WTC11 (cell line): ENCODE results near the gene RSRC1. TPM values are rescaled to one million over a fixed set of nuclear protein-coding genes. Genes with fewer than 3 reads are reported as not detected.

Experiments
- ATAC-seq: fragments of 200-7000 bp; cut with Tn5 transposase; 2 replicates; pipeline ENCODE4 v1.10.0; 2021; ENCODE audit warnings: mild to moderate bottlenecking, moderate library complexity
- CTCF ChIA-PET: fragments of 300-600 bp; sonication (Branson Sonifier 250); formaldehyde crosslinking; loops from one replicate; lab custom pipeline; 2021; ENCODE audit warnings: antibody characterized with exemption; lab: Charles Lee
- POLR2A ChIA-PET: fragments of 350-600 bp; sonication (Branson Sonifier 250); formaldehyde crosslinking; loops from one replicate; lab custom pipeline; 2021; ENCODE audit warnings: antibody characterized with exemption; lab: Charles Lee
- DNase-seq: peaks from one replicate; pipeline ENCODE4 v3.0.0; 2021; ENCODE audit warnings: low spot score
- H3K27ac Mint-ChIP-seq: 2 replicates; pipeline ENCODE4 v1.8.0; 2021; ENCODE audit warnings: mixed read lengths
- H3K27me3 Mint-ChIP-seq: 2 replicates; pipeline ENCODE4 v1.8.0; 2021; ENCODE audit warnings: low read depth, mild to moderate bottlenecking, moderate library complexity, mixed read lengths
- H3K36me3 Mint-ChIP-seq: 2 replicates; pipeline ENCODE4 v1.8.0; 2021; ENCODE audit warnings: mixed read lengths
- H3K4me1 Mint-ChIP-seq: 2 replicates; pipeline ENCODE4 v1.8.0; 2022; ENCODE audit warnings: mixed read lengths
- H3K4me3 Mint-ChIP-seq: 2 replicates; pipeline ENCODE4 v1.8.0; 2021; ENCODE audit warnings: mild to moderate bottlenecking, moderate library complexity, mixed read lengths
- H3K9me3 Mint-ChIP-seq: 2 replicates; pipeline ENCODE4 v1.8.0; 2021; ENCODE audit warnings: mixed read lengths
- CBFB ChIP-seq: sonication (generic); formaldehyde crosslinking; IDR thresholded peaks from 2 replicates; pipeline ENCODE4 v1.8.1; 2022; ENCODE audit warnings: mild to moderate bottlenecking, low read depth, missing genetic modification reagents
- CREM ChIP-seq: sonication (generic); formaldehyde crosslinking; IDR thresholded peaks from 2 replicates; pipeline ENCODE4 v1.8.1; 2022; ENCODE audit warnings: mild to moderate bottlenecking, missing genetic modification reagents, moderate library complexity
- ETV6 ChIP-seq: sonication (generic); formaldehyde crosslinking; IDR thresholded peaks from 2 replicates; pipeline ENCODE4 v1.8.1; 2022; ENCODE audit warnings: mild to moderate bottlenecking, missing genetic modification reagents
- MXD4 ChIP-seq: fragments of 250-450 bp; sonication (Bioruptor Pico); IDR thresholded peaks from 2 replicates; pipeline ENCODE4 v1.8.0; 2021; ENCODE audit warnings: mild to moderate bottlenecking, moderate library complexity, borderline replicate concordance
- NFATC4 ChIP-seq: fragments of 250-450 bp; sonication (Bioruptor Pico); IDR thresholded peaks from 2 replicates; pipeline ENCODE4 v1.9.0; 2021; ENCODE audit warnings: mild to moderate bottlenecking
- NFYB ChIP-seq: sonication (generic); formaldehyde crosslinking; conservative IDR thresholded peaks from 2 replicates; pipeline ENCODE4 v1.8.0; 2022; ENCODE audit warnings: low read depth, missing genetic modification reagents
- NR1H2 ChIP-seq: sonication (generic); formaldehyde crosslinking; IDR thresholded peaks from 2 replicates; pipeline ENCODE4 v1.9.0; 2021; ENCODE audit warnings: mild to moderate bottlenecking, moderate library complexity, missing genetic modification reagents
- SOX15 ChIP-seq: fragments of 250-450 bp; sonication (Bioruptor Pico); IDR thresholded peaks from 2 replicates; pipeline ENCODE4 v1.9.0; 2021; ENCODE audit warnings: mild to moderate bottlenecking
- SP1 ChIP-seq: sonication (generic); formaldehyde crosslinking; conservative IDR thresholded peaks from 2 replicates; pipeline ENCODE4 v1.8.1; 2022; ENCODE audit warnings: missing genetic modification reagents
- TCF7 ChIP-seq: sonication (generic); formaldehyde crosslinking; IDR thresholded peaks from 2 replicates; pipeline ENCODE4 v1.8.0; 2022; ENCODE audit warnings: mild to moderate bottlenecking, low read depth, missing genetic modification reagents, moderate library complexity
- ZBTB21 ChIP-seq: sonication (generic); formaldehyde crosslinking; IDR thresholded peaks from 2 replicates; pipeline ENCODE4 v1.8.1; 2023; ENCODE audit warnings: mild to moderate bottlenecking, missing genetic modification reagents, borderline replicate concordance
- ZNF232 ChIP-seq: sonication (generic); formaldehyde crosslinking; IDR thresholded peaks from 2 replicates; pipeline ENCODE4 v1.8.0; 2022; ENCODE audit warnings: mild to moderate bottlenecking, missing genetic modification reagents
- ZNF396 ChIP-seq: fragments of 250-450 bp; sonication (Bioruptor Pico); IDR thresholded peaks from 2 replicates; pipeline ENCODE4 v1.8.0; 2021; ENCODE audit warnings: mild to moderate bottlenecking, moderate library complexity, borderline replicate concordance
- ZNF416 ChIP-seq: fragments of 250-450 bp; sonication (Bioruptor Pico); IDR thresholded peaks from 2 replicates; pipeline ENCODE4 v1.9.0; 2021; ENCODE audit warnings: mild to moderate bottlenecking, inconsistent platforms
- total RNA-seq: library from RNA; stranded (reverse); gene quantifications from 3 replicates; pipeline ENCODE4 v1.2.3, GENCODE V29; 2021
- TF ChIP-seq, protein P1 (sequence below): fragments of 250-450 bp; sonication (Bioruptor Pico); IDR thresholded peaks from 2 replicates; pipeline ENCODE4 v1.8.0; 2021; ENCODE audit warnings: mild to moderate bottlenecking
- TF ChIP-seq, protein P2 (sequence below): fragments of 250-450 bp; sonication (Bioruptor Pico); IDR thresholded peaks from 2 replicates; pipeline ENCODE4 v1.9.0; 2021; ENCODE audit warnings: mild to moderate bottlenecking, borderline replicate concordance
- TF ChIP-seq, protein P3 (sequence below): sonication (generic); formaldehyde crosslinking; IDR thresholded peaks from 2 replicates; pipeline ENCODE4 v1.8.1; 2023; ENCODE audit warnings: mild to moderate bottlenecking, missing genetic modification reagents, moderate library complexity
- TF ChIP-seq, protein P4 (sequence below): sonication (generic); formaldehyde crosslinking; IDR thresholded peaks from 2 replicates; pipeline ENCODE4 v1.8.0; 2022; ENCODE audit warnings: mild to moderate bottlenecking, missing genetic modification reagents
- TF ChIP-seq, protein P5 (sequence below): sonication (generic); formaldehyde crosslinking; IDR thresholded peaks from 2 replicates; pipeline ENCODE4 v1.8.0; 2023; ENCODE audit warnings: missing genetic modification reagents
- TF ChIP-seq, protein P6 (sequence below): sonication (generic); formaldehyde crosslinking; IDR thresholded peaks from 2 replicates; pipeline ENCODE4 v1.8.1; 2022; ENCODE audit warnings: mild to moderate bottlenecking, moderate library complexity, missing genetic modification reagents

Gene RSRC1
- total RNA-seq, 1 experiment from 2014 or later, result 21.3 TPM

DNA sequence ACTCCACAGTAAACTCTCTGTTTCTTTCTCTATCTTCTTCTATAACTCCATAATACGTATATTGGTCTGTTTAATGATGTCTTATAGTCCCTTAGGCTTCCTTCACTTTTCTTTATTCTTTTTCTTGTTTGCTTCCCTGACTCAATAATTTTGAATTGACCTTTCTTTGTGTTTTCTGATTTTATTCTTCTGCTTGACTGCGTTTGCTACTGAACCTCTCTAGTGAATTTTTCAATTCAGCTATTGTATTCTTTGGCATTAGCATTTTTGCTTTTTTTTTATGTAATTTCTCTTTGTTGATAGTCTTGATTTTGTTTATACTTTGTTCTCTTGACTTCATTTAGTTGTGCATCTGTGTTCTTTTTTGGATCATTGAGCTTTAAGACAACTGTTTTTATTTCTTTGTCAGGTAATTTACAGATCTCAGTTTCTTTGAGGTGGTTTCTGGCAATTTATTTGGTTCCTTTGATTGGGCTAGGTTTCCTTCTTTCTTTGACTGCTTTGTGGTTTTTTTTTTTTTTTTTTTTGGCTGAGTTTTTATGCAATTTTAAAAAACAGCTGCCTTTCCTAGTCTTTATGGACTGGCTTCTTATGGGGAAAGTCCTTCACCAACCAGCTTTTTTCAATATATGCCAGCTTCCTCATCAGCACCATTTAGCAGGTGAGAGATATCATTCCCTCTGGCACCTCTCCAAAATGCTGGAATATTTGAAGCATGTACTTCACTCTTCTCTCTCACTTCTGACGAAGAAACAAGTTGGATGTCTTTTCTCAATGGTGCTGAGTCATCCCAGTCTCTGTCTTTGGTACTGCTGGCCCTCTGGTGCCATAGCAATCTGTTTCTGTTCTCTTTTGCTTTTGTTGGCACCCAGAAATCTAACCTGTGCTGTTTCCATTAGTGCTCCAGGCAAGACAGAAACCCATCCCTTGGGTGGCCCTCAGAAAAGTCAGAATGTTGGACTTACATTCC is 17.6 kb downstream of the RSRC1 start:
- Mint-ChIP-seq H3K36me3 (peaks cover 16% of the 10 kb centered on the region), H3K27ac (peak overlapping the region; percentile 48), H3K27me3 (no peaks in the 10 kb centered on the region), H3K4me1 (peaks cover 9% of the 10 kb centered on the region), H3K4me3 (no peak overlapping the region), H3K9me3 (no peaks in the 10 kb centered on the region)
- DNase-seq, result no peak
- TF ChIP-seq SP1 (CRISPR knock-in tag), result no peak
- no peak for TF ChIP-seq NR1H2 (CRISPR knock-in tag)
- TF ChIP-seq, protein P1, sequence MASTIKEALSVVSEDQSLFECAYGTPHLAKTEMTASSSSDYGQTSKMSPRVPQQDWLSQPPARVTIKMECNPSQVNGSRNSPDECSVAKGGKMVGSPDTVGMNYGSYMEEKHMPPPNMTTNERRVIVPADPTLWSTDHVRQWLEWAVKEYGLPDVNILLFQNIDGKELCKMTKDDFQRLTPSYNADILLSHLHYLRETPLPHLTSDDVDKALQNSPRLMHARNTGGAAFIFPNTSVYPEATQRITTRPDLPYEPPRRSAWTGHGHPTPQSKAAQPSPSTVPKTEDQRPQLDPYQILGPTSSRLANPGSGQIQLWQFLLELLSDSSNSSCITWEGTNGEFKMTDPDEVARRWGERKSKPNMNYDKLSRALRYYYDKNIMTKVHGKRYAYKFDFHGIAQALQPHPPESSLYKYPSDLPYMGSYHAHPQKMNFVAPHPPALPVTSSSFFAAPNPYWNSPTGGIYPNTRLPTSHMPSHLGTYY (CRISPR knock-in tag), result no peak
- no peak for TF ChIP-seq ETV6 (CRISPR knock-in tag)
- TF ChIP-seq TCF7 (CRISPR knock-in tag), result no peak
- TF ChIP-seq, protein P2, sequence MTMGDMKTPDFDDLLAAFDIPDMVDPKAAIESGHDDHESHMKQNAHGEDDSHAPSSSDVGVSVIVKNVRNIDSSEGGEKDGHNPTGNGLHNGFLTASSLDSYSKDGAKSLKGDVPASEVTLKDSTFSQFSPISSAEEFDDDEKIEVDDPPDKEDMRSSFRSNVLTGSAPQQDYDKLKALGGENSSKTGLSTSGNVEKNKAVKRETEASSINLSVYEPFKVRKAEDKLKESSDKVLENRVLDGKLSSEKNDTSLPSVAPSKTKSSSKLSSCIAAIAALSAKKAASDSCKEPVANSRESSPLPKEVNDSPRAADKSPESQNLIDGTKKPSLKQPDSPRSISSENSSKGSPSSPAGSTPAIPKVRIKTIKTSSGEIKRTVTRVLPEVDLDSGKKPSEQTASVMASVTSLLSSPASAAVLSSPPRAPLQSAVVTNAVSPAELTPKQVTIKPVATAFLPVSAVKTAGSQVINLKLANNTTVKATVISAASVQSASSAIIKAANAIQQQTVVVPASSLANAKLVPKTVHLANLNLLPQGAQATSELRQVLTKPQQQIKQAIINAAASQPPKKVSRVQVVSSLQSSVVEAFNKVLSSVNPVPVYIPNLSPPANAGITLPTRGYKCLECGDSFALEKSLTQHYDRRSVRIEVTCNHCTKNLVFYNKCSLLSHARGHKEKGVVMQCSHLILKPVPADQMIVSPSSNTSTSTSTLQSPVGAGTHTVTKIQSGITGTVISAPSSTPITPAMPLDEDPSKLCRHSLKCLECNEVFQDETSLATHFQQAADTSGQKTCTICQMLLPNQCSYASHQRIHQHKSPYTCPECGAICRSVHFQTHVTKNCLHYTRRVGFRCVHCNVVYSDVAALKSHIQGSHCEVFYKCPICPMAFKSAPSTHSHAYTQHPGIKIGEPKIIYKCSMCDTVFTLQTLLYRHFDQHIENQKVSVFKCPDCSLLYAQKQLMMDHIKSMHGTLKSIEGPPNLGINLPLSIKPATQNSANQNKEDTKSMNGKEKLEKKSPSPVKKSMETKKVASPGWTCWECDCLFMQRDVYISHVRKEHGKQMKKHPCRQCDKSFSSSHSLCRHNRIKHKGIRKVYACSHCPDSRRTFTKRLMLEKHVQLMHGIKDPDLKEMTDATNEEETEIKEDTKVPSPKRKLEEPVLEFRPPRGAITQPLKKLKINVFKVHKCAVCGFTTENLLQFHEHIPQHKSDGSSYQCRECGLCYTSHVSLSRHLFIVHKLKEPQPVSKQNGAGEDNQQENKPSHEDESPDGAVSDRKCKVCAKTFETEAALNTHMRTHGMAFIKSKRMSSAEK (CRISPR knock-in tag), result no peak
- TF ChIP-seq CREM (CRISPR knock-in tag), result no peak
- no peak for TF ChIP-seq MXD4 (CRISPR knock-in tag)
- TF ChIP-seq, protein P3, sequence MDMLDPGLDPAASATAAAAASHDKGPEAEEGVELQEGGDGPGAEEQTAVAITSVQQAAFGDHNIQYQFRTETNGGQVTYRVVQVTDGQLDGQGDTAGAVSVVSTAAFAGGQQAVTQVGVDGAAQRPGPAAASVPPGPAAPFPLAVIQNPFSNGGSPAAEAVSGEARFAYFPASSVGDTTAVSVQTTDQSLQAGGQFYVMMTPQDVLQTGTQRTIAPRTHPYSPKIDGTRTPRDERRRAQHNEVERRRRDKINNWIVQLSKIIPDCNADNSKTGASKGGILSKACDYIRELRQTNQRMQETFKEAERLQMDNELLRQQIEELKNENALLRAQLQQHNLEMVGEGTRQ (CRISPR knock-in tag), result no peak
- TF ChIP-seq ZNF396 (CRISPR knock-in tag), result no peak
- TF ChIP-seq, protein P4, sequence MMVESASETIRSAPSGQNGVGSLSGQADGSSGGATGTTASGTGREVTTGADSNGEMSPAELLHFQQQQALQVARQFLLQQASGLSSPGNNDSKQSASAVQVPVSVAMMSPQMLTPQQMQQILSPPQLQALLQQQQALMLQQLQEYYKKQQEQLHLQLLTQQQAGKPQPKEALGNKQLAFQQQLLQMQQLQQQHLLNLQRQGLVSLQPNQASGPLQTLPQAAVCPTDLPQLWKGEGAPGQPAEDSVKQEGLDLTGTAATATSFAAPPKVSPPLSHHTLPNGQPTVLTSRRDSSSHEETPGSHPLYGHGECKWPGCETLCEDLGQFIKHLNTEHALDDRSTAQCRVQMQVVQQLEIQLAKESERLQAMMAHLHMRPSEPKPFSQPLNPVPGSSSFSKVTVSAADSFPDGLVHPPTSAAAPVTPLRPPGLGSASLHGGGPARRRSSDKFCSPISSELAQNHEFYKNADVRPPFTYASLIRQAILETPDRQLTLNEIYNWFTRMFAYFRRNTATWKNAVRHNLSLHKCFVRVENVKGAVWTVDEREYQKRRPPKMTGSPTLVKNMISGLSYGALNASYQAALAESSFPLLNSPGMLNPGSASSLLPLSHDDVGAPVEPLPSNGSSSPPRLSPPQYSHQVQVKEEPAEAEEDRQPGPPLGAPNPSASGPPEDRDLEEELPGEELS (CRISPR knock-in tag), result no peak
- TF ChIP-seq NFATC4 (CRISPR knock-in tag), result no peak
- TF ChIP-seq ZNF416 (CRISPR knock-in tag), result no peak
- TF ChIP-seq NFYB (CRISPR knock-in tag), result no peak
- no peak for TF ChIP-seq CBFB
- no peak for TF ChIP-seq ZBTB21
- no peak for TF ChIP-seq SOX15 (CRISPR knock-in tag)
- TF ChIP-seq, protein P5, sequence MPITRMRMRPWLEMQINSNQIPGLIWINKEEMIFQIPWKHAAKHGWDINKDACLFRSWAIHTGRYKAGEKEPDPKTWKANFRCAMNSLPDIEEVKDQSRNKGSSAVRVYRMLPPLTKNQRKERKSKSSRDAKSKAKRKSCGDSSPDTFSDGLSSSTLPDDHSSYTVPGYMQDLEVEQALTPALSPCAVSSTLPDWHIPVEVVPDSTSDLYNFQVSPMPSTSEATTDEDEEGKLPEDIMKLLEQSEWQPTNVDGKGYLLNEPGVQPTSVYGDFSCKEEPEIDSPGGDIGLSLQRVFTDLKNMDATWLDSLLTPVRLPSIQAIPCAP (CRISPR knock-in tag), result no peak
- TF ChIP-seq, protein P6, sequence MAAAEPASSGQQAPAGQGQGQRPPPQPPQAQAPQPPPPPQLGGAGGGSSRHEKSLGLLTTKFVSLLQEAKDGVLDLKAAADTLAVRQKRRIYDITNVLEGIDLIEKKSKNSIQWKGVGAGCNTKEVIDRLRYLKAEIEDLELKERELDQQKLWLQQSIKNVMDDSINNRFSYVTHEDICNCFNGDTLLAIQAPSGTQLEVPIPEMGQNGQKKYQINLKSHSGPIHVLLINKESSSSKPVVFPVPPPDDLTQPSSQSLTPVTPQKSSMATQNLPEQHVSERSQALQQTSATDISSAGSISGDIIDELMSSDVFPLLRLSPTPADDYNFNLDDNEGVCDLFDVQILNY (CRISPR knock-in tag), result no peak
- TF ChIP-seq ZNF232 (CRISPR knock-in tag), result no peak
- POLR2A ChIA-PET, result no interaction called here
- no peak for ATAC-seq
- CTCF ChIA-PET, result interaction anchor here (0.6 to 0.9 kb wide), 2 partner anchors 13 to 263 kb away, joined by 3 to 4 read pairs; no protein-coding TSS in a partner anchor
